Measurements from ENCODE around the gene C16orf90. TPM values are rescaled to one million over a fixed set of nuclear protein-coding genes. Genes with fewer than 3 reads are reported as not detected.

Gene C16orf90
- total RNA-seq, 4 donors from 2014 or later = not detected

GRCh38 chr16:3454093-3454492 is 41.2 kb downstream of the C16orf90 start:
- H3K27ac ChIP-seq = peak overlapping the region in 3 of 4 donors; percentile 94 to 99 (median 97)
- DNase-seq (no peak), ATAC-seq (no peak)
- no peaks in the 10 kb centered on the region for H3K9me3 ChIP-seq
- in situ Hi-C loops (cut with MboI; ENCODE audit: low sequenced_read_pairs in 4 of 4) = no loop called here
- intact Hi-C loops (cut with DNase I; ENCODE audit: low total_unique reads) = no loop called here
- TF ChIP-seq, protein P1, sequence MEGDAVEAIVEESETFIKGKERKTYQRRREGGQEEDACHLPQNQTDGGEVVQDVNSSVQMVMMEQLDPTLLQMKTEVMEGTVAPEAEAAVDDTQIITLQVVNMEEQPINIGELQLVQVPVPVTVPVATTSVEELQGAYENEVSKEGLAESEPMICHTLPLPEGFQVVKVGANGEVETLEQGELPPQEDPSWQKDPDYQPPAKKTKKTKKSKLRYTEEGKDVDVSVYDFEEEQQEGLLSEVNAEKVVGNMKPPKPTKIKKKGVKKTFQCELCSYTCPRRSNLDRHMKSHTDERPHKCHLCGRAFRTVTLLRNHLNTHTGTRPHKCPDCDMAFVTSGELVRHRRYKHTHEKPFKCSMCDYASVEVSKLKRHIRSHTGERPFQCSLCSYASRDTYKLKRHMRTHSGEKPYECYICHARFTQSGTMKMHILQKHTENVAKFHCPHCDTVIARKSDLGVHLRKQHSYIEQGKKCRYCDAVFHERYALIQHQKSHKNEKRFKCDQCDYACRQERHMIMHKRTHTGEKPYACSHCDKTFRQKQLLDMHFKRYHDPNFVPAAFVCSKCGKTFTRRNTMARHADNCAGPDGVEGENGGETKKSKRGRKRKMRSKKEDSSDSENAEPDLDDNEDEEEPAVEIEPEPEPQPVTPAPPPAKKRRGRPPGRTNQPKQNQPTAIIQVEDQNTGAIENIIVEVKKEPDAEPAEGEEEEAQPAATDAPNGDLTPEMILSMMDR (IDR thresholded peaks at IDR 0.05 in 4 of 5, conservative IDR thresholded peaks at IDR 0.05 in 1 of 5) = no peak
- no peak for TF ChIP-seq POLR2A (IDR thresholded peaks at IDR 0.05)
- H3K4me1 ChIP-seq = peaks cover 25 to 34% of the 10 kb centered on the region in 2 donors
- H3K27me3 ChIP-seq = no peaks in the 10 kb centered on the region
- no peak overlapping the region for H3K4me3 ChIP-seq
- H3K36me3 ChIP-seq = peaks cover 0 to 5% of the 10 kb centered on the region in 2 donors

DNA sequence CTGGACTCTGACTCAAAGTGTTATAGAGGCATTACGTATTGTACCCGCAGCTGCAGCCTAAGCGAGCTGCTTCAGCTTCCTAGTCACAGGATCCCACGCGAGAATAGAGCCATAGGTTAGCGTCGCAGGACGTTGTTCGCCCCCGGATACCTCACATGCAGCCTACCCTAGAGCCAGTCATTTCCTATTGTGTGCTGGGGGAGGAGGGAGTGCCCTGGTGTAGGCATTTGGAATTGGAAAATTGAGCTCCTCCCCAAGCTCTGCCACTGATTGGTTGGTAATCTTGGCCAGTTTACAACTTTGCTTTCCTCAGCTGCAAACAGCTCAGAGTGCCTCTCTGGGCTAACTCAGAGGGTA is 51.3 kb downstream of the C16orf90 start:
- peaks cover 0 to 28% of the 10 kb centered on the region in 2 donors for H3K36me3 ChIP-seq
- ATAC-seq (peak in 1 of 2 donors; percentile 32), DNase-seq (no peak)
- H3K4me1 ChIP-seq = peaks cover 4 to 8% of the 10 kb centered on the region in 2 donors
- intact Hi-C loops (cut with DNase I; ENCODE audit: low total_unique reads) = no loop called here
- H3K27ac ChIP-seq = peak overlapping the region; percentile 73 to 85 (median 84)
- H3K27me3 ChIP-seq = no peaks in the 10 kb centered on the region
- peaks cover 0 to 12% (median 0%) of the 10 kb centered on the region in 3 donors for H3K9me3 ChIP-seq
- TF ChIP-seq, protein P1 (IDR thresholded peaks at IDR 0.05 in 4 of 5, conservative IDR thresholded peaks at IDR 0.05 in 1 of 5) = no peak
- in situ Hi-C loops (cut with MboI; ENCODE audit: low sequenced_read_pairs in 4 of 4) = no loop called here
- H3K4me3 ChIP-seq = peak overlapping the region; percentile 64 to 80 (median 68)

Small RNAs within 50 kb of the gene (microRNA-seq; reads per million reads assigned to microRNA genes)
- 0 reads per million in 2 donors for gene MIR6126 (ENCODE audit: borderline replicate concordance in 2 of 2)

Other genes with a start within 250 kb of the C16orf90 start
- gene MEFV, start 238.9 kb downstream of the C16orf90 start, total RNA-seq = 1 to 10 TPM in 1 of 4 donors, under 1 TPM in 3; 0.32 to 1.2 (median 0.76) TPM
- gene ZNF263, start 212.0 kb downstream of the C16orf90 start, total RNA-seq = 10 to 100 TPM; 13.5 to 18.5 (median 15.5) TPM
- gene TIGD7, start 190.1 kb downstream of the C16orf90 start, total RNA-seq = 1 to 10 TPM; 2.5 to 8.1 (median 4.4) TPM
- 10 to 100 TPM in 3 of 4 donors, 1 to 10 TPM in 1; 5.5 to 13.2 (median 12.5) TPM for gene ZNF75A, start 190.0 kb downstream of the C16orf90 start, total RNA-seq
- gene OR2C1, start 139.6 kb downstream of the C16orf90 start, total RNA-seq = not detected
- gene ZSCAN32, start 94.5 kb downstream of the C16orf90 start, total RNA-seq = 1 to 10 TPM; 4.0 to 6.5 (median 4.7) TPM
- 10 to 100 TPM in 2 of 4 donors, 1 to 10 TPM in 2; 6.7 to 15.6 (median 9.6) TPM for gene ZNF174, start 94.3 kb downstream of the C16orf90 start, total RNA-seq
- 1 to 10 TPM in 1 of 4 donors, under 1 TPM in 3; 0.81 to 1.3 (median 0.96) TPM for gene ZNF597, start 52.0 kb downstream of the C16orf90 start, total RNA-seq
- gene NAA60, start 51.8 kb downstream of the C16orf90 start, total RNA-seq = 10 to 100 TPM; 14.2 to 16.7 (median 15.4) TPM
- gene CLUAP1, start 5.5 kb upstream of the C16orf90 start, total RNA-seq = 10 to 100 TPM in 3 of 4 donors, 1 to 10 TPM in 1; 8.2 to 24.3 (median 14.5) TPM
- gene NLRC3, start 81.9 kb upstream of the C16orf90 start, total RNA-seq = under 1 TPM; 0.11 to 0.26 (median 0.22) TPM
- 1 to 10 TPM; 1.8 to 3.6 (median 2.8) TPM for gene SLX4, start 116.1 kb upstream of the C16orf90 start, total RNA-seq
- 1 to 10 TPM; 2.5 to 7.3 (median 3.5) TPM for gene DNASE1, start 159.2 kb upstream of the C16orf90 start, total RNA-seq
- gene TRAP1, start 222.0 kb upstream of the C16orf90 start, total RNA-seq = 100 to 1,000 TPM; 103 to 140 (median 122) TPM

All from gastrocnemius medialis (tissue), 4 donors.